ENCODE measurements around the gene EXOC4. TPM values are rescaled to one million over a fixed set of nuclear protein-coding genes. Genes with fewer than 3 reads are reported as not detected.

EXOC4 gene
- total and polyA plus RNA-seq, 2 donors (not counting 3 experiments of a cell fraction or from before 2014, with no cell fraction given): 20.3 to 73.1 TPM

DNA sequence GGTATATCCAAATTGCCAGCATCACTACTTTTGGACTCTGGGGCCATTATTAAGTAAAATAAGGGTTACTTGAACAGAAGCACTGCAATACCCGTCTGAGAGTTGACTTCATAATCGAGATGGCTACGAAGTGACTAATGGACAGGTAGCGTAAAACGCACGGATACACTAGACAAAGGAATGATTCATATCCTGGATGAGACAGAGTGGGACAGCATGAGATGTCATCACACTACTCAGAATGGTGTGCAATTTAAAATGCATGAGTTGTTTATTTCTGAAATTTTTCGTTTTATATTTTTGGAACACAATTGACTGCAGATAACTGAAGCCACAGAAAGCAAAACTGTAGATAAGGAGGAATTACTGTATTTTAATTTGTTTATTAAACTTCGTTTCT is 452.7 kb downstream of the EXOC4 start:
- DNase-seq (ENCODE audit: low read depth, low spot score) (no peak), FAIRE-seq (no peak)
- H3K4me2 ChIP-seq (ENCODE audit: insufficient read depth, low read length): no peak overlapping the region
- dilution Hi-C loops (cut with MboI; ENCODE audit: extremely low pct_ligation_motif_present, low sequenced_read_pairs): no loop called here
- intact Hi-C loops (cut with micrococcal nuclease): no loop called here
- no peaks in the 10 kb centered on the region for H3K27me3 ChIP-seq (ENCODE audit: control insufficient read depth in 2 of 2, insufficient read depth in 2 of 2, low read length in 2 of 2)
- no peak overlapping the region for H2AFZ ChIP-seq (ENCODE audit: low read depth, low read length)
- no peaks in the 10 kb centered on the region for H3K9me3 ChIP-seq (replicated peaks; ENCODE audit: control insufficient read depth, insufficient read depth, low read length)
- H3K9ac ChIP-seq (replicated peaks; ENCODE audit: extremely low read depth, insufficient read depth, low read length): no peak overlapping the region
- POLR2A ChIA-PET: no interaction called here
- H3K36me3 ChIP-seq (ENCODE audit: control insufficient read depth in 2 of 2, extremely low read depth in 1 of 2, insufficient read depth in 2 of 2, low read length in 2 of 2): no peaks in the 10 kb centered on the region
- H3K4me3 ChIP-seq (replicated peaks in 1 of 3; ENCODE audit: insufficient read depth in 1 of 3, low read depth in 1 of 3, low read length in 3 of 3): no peak overlapping the region
- H3K4me1 ChIP-seq (ENCODE audit: control insufficient read depth, extremely low read depth, insufficient read depth, low read length): no peaks in the 10 kb centered on the region
- no peaks in the 10 kb centered on the region for H3K79me2 ChIP-seq (ENCODE audit: control insufficient read depth, insufficient read depth, low read length)
- H3K9me1 ChIP-seq (replicated peaks; ENCODE audit: control insufficient read depth, extremely low read depth, insufficient read depth, low read length): peaks cover 2% of the 10 kb centered on the region
- CTCF ChIA-PET: no interaction called here
- TF ChIP-seq POLR2AphosphoS5 (IDR thresholded peaks at IDR 0.05; ENCODE audit: insufficient read depth, low read depth, low read length) (no peak), GATA2 (IDR thresholded peaks at IDR 0.05; ENCODE audit: insufficient read depth, insufficient read length, low read depth, low read length) (no peak), JUN (IDR thresholded peaks at IDR 0.05; ENCODE audit: borderline replicate concordance, insufficient read depth, insufficient read length, low read depth) (no peak), POLR2A (IDR thresholded peaks at IDR 0.05; ENCODE audit: low read depth, low read length) (no peak), MYC (IDR thresholded peaks at IDR 0.05; ENCODE audit: low read depth, low read length) (no peak), FOS (IDR thresholded peaks at IDR 0.05; ENCODE audit: borderline replicate concordance, insufficient read depth, low read length) (no peak), EZH2 (IDR thresholded peaks at IDR 0.05; ENCODE audit: borderline replicate concordance, low read depth, low read length, severe bottlenecking) (no peak)
- TF ChIP-seq, protein P1, sequence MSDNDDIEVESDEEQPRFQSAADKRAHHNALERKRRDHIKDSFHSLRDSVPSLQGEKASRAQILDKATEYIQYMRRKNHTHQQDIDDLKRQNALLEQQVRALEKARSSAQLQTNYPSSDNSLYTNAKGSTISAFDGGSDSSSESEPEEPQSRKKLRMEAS (IDR thresholded peaks at IDR 0.05; ENCODE audit: insufficient read depth, insufficient read length): no peak
- TF ChIP-seq, protein P2, sequence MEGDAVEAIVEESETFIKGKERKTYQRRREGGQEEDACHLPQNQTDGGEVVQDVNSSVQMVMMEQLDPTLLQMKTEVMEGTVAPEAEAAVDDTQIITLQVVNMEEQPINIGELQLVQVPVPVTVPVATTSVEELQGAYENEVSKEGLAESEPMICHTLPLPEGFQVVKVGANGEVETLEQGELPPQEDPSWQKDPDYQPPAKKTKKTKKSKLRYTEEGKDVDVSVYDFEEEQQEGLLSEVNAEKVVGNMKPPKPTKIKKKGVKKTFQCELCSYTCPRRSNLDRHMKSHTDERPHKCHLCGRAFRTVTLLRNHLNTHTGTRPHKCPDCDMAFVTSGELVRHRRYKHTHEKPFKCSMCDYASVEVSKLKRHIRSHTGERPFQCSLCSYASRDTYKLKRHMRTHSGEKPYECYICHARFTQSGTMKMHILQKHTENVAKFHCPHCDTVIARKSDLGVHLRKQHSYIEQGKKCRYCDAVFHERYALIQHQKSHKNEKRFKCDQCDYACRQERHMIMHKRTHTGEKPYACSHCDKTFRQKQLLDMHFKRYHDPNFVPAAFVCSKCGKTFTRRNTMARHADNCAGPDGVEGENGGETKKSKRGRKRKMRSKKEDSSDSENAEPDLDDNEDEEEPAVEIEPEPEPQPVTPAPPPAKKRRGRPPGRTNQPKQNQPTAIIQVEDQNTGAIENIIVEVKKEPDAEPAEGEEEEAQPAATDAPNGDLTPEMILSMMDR (IDR thresholded peaks at IDR 0.05; ENCODE audit: extremely low read depth in 1 of 2, insufficient read depth in 1 of 2, low read depth in 1 of 2, low read length in 2 of 2): no peak
- H4K20me1 ChIP-seq (replicated peaks; ENCODE audit: control insufficient read depth, extremely low read depth, insufficient read depth, low read length): no peaks in the 10 kb centered on the region
- no peak overlapping the region for H3K27ac ChIP-seq (ENCODE audit: insufficient read depth, low read depth, low read length)
- no TSS peak for BruUV-seq (replicated peaks)
